Peyer's patch (tissue), 4 donors: ENCODE measurements around the gene IL12RB1. TPM values are rescaled to one million over a fixed set of nuclear protein-coding genes. Genes with fewer than 3 reads are reported as not detected.

Source experiments
- DNase-seq, 3 donors: peaks; one replicate each; pipeline ENCODE4 v3.0.0-alpha.2; 2017 to 2019
- H3K27ac ChIP-seq, 4 donors: fragments of 200-600 bp; sonication (generic); one replicate each; pipeline ENCODE4 v1.5.1; 2016 to 2019
- H3K27me3 ChIP-seq, 2 donors: fragments of 200-600 bp; sonication (generic); one replicate each; pipeline ENCODE4 v1.5.1; 2019
- H3K36me3 ChIP-seq, 3 donors: fragments of 200-600 bp; sonication (generic); one replicate each; pipeline ENCODE4 v1.5.1; 2016 to 2019
- H3K4me1 ChIP-seq, 4 donors: fragments of 200-600 bp; sonication (generic); one replicate each; pipeline ENCODE4 v1.5.1; 2016 to 2019
- H3K4me3 ChIP-seq, 4 donors: fragments of 200-600 bp; sonication (generic); 1 replicate in 3 of 4; 2 replicates in 1 of 4; pipeline ENCODE4 v1.5.1; 2016 to 2019; ENCODE audit warnings: mild to moderate bottlenecking in 1 of 4
- H3K9me3 ChIP-seq, 4 donors: fragments of 200-600 bp; sonication (generic); one replicate each; pipeline ENCODE4 v1.5.1; 2016 to 2019; ENCODE audit warnings: mild to moderate bottlenecking in 1 of 4
- POLR2A ChIP-seq, 2 donors: fragments of 450-650 bp; IDR thresholded peaks; one replicate each; pipeline ENCODE4 v1.5.1; 2017; ENCODE audit warnings: antibody characterized with exemption in 2 of 2, mild to moderate bottlenecking in 2 of 2, moderate library complexity in 2 of 2
- total RNA-seq, 4 donors: library from RNA; depleted of rRNA; stranded (reverse); fragments of >200 nt; gene quantifications; one replicate each; pipeline ENCODE4 v1.1.0, GENCODE V29; 2016
- TF ChIP-seq, protein P1 (sequence below), 6 experiments: fragments of 450-650 bp in 4 of 6; fragments of 200-600 bp in 2 of 6; sonication (generic) in 1 of 6; IDR thresholded peaks; one replicate each; pipeline ENCODE4 v1.5.1; 2017 to 2019; ENCODE audit warnings: antibody characterized with exemption in 6 of 6, mild to moderate bottlenecking in 3 of 6, moderate library complexity in 1 of 6

IL12RB1 gene
- total RNA-seq, 4 donors from 2014 or later: 1.2 to 19.0 (median 2.8) TPM

DNA sequence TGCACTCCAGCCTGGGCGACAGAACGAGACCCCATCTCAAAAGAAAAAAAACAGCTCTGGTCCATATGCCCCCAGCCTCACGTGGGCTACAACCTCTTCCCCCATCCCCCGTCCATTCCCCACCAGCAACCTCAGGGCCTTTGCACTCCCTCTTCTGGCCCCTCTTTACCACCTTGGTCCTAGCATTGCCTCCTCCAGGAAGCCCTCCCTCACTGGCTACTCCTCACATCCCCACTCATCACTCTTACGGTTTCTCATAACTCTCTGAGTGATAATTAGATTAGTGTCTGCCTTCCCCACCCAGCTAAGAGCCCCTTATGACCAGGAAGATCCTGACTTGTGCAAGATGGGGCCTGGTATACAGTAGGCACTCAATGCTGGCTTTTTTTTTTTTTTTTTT, 30.8 kb downstream of the IL12RB1 start:
- peaks cover 0 to 20% (median 7%) of the 10 kb centered on the region in 4 donors for H3K4me1 ChIP-seq
- no peaks in the 10 kb centered on the region for H3K27me3 ChIP-seq
- H3K27ac ChIP-seq: no peak overlapping the region
- no peaks in the 10 kb centered on the region for H3K36me3 ChIP-seq
- DNase-seq: no peak
- H3K9me3 ChIP-seq: no peaks in the 10 kb centered on the region
- TF ChIP-seq, protein P1, sequence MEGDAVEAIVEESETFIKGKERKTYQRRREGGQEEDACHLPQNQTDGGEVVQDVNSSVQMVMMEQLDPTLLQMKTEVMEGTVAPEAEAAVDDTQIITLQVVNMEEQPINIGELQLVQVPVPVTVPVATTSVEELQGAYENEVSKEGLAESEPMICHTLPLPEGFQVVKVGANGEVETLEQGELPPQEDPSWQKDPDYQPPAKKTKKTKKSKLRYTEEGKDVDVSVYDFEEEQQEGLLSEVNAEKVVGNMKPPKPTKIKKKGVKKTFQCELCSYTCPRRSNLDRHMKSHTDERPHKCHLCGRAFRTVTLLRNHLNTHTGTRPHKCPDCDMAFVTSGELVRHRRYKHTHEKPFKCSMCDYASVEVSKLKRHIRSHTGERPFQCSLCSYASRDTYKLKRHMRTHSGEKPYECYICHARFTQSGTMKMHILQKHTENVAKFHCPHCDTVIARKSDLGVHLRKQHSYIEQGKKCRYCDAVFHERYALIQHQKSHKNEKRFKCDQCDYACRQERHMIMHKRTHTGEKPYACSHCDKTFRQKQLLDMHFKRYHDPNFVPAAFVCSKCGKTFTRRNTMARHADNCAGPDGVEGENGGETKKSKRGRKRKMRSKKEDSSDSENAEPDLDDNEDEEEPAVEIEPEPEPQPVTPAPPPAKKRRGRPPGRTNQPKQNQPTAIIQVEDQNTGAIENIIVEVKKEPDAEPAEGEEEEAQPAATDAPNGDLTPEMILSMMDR (IDR thresholded peaks at IDR 0.05): no peak
- TF ChIP-seq POLR2A (IDR thresholded peaks at IDR 0.05): no peak
- no peak overlapping the region for H3K4me3 ChIP-seq

DNA sequence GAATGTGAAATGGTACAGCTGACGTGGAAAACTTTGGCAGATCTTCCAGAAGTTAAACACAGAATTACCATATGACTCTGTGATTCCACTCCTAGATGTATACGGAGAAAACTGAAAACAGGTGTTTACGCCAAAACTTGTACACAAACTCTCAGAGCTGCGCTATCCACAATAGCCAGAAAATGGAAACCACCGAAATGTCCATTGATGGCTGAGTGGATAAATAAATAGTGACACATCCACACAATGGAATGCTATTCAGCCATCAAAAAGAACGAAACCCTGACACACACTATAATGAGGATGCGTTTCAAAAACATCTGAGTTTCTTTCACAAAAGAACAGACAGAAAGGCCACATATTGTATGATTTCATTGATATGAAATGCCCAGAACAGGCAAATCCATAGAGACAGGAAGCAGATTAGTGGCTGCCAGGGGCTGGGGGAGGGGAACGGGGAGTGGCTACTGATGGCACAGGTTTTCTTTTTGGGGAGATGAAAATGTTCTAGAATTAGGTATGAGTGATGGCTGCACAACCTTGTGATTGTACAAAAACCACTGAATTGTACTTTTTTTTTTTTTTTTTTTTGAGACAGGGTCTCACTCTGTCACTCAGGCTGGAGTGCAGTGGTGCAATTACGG, 33.0 kb downstream of the IL12RB1 start:
- Histone ChIP-seq H3K4me1 (peaks cover 0 to 20% (median 6%) of the 10 kb centered on the region in 4 donors), H3K27me3 (no peaks in the 10 kb centered on the region), H3K36me3 (no peaks in the 10 kb centered on the region), H3K9me3 (no peaks in the 10 kb centered on the region), H3K27ac (peak overlapping the region in 2 of 4 donors; percentile 44 to 50), H3K4me3 (no peak overlapping the region)
- TF ChIP-seq, protein P1 (IDR thresholded peaks at IDR 0.05): no peak
- TF ChIP-seq POLR2A (IDR thresholded peaks at IDR 0.05): no peak
- DNase-seq: no peak

GRCh38 chr19:18051887-18052286, 34.8 kb downstream of the IL12RB1 start:
- H3K4me3 ChIP-seq: no peak overlapping the region
- peak overlapping the region in 3 of 4 donors; percentile 5 to 59 (median 23) for H3K27ac ChIP-seq
- H3K4me1 ChIP-seq: peaks cover 0 to 10% (median 0%) of the 10 kb centered on the region in 4 donors
- no peaks in the 10 kb centered on the region for H3K36me3 ChIP-seq
- no peaks in the 10 kb centered on the region for H3K27me3 ChIP-seq
- TF ChIP-seq, protein P1 (IDR thresholded peaks at IDR 0.05): no peak
- TF ChIP-seq POLR2A (IDR thresholded peaks at IDR 0.05): no peak
- no peak for DNase-seq
- no peaks in the 10 kb centered on the region for H3K9me3 ChIP-seq

GRCh38 chr19:18049385-18049784, 37.3 kb downstream of the IL12RB1 start:
- peak; percentile 32 to 76 (median 67) for DNase-seq
- H3K9me3 ChIP-seq: no peaks in the 10 kb centered on the region
- H3K27ac ChIP-seq: peak overlapping the region in 3 of 4 donors; percentile 50 to 79 (median 78)
- H3K36me3 ChIP-seq: no peaks in the 10 kb centered on the region
- no peaks in the 10 kb centered on the region for H3K27me3 ChIP-seq
- H3K4me3 ChIP-seq: no peak overlapping the region
- H3K4me1 ChIP-seq: peaks cover 0 to 23% (median 10%) of the 10 kb centered on the region in 4 donors
- TF ChIP-seq, protein P1 (IDR thresholded peaks at IDR 0.05): no peak
- TF ChIP-seq POLR2A (IDR thresholded peaks at IDR 0.05): no peak

- peak overlapping the region in 3 of 4 donors; percentile 26 to 75 (median 29) for H3K27ac ChIP-seq
- H3K4me3 ChIP-seq: no peak overlapping the region
- no peaks in the 10 kb centered on the region for H3K36me3 ChIP-seq
- DNase-seq: no peak
- peaks cover 0 to 19% (median 13%) of the 10 kb centered on the region in 4 donors for H3K4me1 ChIP-seq
- no peaks in the 10 kb centered on the region for H3K9me3 ChIP-seq
- H3K27me3 ChIP-seq: no peaks in the 10 kb centered on the region
- TF ChIP-seq, protein P1 (IDR thresholded peaks at IDR 0.05): no peak
- TF ChIP-seq POLR2A (IDR thresholded peaks at IDR 0.05): no peak
Observed at GRCh38 chr19:18046059-18046718, 40.5 kb downstream of the IL12RB1 start.
